Measurements from ENCODE around the gene ACTN3.
"Not testable (repeated sequence)": the region's sequence is repeated elsewhere in the genome, so short reads cannot be mapped to it uniquely, and the experiment has no call there.

The ACTN3 gene

DNA sequence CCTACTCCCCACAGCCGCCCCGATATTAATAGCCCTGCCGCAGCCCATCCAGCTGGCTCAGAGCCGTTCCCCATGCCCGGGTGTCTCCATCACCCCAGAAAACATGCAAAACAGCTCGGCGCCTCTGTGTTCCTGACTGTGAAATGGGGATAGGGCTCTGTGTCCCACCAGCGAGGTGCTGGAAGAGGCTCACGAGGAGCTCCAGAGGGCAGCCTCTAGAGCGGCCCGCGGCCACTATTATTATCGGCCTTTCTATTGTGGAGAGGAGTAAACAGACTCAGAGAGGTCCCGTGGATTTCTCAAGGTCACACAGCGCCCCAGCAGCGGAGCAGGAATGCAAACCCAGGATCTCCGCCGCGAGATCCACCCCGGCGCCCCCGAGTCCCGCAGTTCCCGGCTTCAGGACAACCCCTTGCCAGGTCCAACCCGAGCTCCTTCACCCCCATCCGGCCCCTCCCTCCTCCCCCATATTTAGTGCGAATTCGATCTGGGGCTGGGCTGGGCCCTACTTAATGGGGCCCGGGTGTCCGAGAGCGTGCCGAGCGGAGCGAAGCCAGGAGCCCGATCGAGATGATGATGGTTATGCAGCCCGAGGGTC lies at the start of gene ACTN3:
Gene ACTN3, plus strand, starts transcription at position 536 of the 598 bp plus-strand sequence. Its CDS starts 35 bp downstream, at position 571.
- ATAC-seq, result no peak

DNA sequence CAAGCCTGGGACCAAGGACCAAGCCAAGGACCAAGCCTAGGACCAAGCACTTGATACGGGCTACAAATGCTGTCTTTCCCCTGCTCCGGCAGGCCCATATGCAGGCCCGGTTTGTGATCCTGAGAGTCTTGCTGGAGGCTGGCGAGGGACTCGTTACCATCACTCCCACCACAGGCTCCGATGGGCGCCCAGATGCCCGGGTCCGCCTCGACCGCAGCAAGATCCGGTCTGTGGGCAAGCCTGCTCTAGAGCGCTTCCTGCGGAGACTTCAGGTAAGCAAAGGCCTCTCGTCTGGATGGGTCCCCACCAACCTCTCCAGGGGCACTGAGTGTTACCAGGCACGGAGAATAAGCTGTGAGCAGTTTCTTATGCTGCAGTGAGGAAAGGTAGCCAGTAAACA lies 49.5 kb upstream of the ACTN3 start:
- no peak for ATAC-seq

DNA sequence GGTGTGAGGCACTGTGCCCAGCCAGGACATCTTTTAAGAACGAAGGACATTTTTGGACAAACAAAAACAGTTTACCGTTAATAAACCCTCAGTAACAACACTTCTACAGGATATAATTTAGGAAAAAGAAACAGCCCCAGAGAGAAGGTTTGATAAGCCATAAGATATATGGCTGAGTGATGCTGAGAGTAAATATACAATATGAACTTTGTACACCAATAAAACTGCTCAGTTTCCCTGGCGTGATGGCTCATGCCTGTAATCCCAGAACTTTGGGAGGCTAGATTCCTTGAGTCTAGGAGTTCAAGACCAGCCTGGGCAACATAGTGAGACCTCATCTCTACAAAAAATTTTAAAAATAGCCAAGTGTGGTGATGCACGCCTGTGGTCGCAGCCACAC lies 48.2 kb upstream of the ACTN3 start:
- ATAC-seq, result no peak

DNA sequence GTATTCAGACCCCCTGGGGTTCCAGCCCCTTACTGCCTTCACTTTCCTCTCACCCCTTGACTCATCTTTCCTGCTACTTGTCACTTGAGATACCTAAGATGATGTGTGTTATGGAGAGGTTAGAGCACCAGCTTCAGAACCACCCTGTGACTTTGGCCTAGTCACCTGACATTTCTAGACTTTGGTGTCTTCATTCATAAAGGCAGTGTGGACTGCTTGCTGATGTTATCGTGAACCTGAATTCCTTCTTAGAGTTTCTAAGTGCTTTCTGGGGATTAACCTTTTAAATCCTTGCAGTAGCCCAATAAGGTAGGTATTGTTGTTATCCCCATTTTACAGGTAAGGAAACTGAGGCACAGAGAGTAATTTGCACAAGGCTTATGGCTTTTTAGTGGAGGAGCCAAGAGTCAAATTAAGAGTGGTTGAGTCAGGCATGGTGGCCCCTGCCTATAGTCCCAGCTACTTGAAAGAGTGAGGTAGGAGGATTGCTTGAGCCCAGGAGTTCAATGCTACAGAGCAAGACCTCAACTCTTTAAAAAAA lies 41.4 kb upstream of the ACTN3 start:
- no peak for ATAC-seq

DNA sequence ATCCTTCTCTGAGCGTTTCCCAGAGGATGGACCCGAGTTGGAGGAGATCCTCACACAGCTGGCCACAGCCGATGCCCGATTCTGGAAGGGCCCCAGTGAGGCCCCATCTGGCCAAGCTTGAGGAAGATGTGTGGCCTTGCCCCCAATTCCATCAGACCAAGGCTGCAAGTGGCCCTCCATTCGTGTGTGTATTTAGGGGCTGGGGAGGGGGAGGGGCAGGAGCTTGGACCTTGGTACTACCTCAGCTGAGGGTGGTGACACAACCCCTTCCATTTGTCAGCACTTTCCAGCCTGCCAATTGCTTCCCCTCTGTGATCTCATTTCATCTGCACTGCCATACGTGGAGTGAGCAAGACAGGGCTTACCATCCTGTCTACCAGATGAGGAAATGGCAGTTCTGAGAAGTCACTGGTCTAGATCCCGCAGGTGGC lies 37.6 kb upstream of the ACTN3 start:
- no peak for ATAC-seq

DNA sequence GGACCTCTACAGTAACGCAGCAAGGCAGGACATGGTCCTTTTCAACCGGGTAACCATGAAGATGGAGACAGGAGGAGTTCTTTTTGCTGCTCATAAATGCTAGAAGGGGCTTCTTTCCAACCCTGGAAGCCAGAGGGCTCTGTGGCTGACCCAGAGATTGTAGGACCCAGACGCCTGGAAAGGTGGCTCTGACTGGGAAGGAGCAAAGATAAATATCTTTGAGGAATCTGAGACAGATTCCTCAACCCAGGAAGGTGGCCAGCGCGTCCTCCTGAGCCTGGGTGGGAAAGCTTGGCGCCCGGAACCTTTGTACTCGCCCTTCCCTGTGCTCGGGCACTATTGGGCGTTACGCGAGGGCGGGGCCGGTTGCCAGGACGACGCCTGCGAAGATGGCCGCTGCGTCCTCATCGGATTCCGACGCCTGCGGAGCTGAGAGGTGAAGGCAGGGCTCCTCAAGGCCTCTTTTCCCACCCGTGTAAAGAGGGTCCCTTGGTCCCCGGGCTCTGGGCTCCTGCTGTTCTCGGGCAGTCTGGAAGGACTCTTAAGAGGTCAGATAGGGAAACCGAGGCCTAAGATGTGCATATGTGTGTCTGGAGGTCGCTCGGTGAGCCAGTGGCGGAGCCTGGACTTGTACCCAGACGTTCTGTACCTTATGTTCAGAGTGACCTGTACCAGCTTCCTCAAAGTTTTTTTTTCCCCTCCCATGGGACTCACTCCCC lies 36.3 kb upstream of the ACTN3 start, which contains the start of gene BBS1:
Gene BBS1, plus strand, starts transcription at position 365 of the 719 bp plus-strand sequence. Its CDS starts 25 bp downstream, at position 390.
- ATAC-seq, result peak; percentile 97

DNA sequence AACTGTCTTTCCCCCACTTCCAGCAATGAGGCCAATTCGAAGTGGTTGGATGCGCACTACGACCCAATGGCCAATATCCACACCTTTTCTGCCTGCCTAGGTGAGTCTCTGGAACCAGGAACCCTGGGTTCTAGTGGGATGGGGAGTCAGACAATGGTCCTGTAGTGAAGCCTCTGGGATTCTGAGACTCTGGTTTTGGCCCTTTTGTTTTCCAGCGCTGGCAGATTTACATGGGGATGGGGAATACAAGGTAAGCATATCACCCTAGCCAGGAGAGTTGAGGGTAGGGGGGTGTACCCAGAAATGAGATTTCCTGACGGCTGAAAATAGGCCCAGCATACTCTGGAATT lies 35.7 kb upstream of the ACTN3 start:
- no peak for ATAC-seq

DNA sequence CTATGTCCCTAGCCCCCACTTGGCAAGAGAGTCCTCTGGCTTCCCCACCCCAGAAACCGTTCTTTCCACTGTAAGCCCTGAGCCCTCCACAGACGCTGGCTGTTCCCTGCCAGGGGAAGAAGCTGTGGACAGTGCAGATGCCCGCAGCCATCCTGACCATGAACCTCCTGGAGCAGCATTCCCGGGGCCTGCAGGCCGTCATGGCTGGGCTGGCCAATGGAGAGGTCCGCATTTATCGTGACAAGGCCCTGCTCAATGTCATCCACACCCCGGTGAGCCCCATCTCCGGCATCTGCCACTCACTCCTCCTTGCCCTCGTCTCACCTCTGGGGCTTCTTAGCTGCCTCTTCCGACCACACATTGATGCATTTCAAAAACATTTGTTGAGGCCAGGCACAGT lies 23.1 kb upstream of the ACTN3 start:
- ATAC-seq, result no peak

DNA sequence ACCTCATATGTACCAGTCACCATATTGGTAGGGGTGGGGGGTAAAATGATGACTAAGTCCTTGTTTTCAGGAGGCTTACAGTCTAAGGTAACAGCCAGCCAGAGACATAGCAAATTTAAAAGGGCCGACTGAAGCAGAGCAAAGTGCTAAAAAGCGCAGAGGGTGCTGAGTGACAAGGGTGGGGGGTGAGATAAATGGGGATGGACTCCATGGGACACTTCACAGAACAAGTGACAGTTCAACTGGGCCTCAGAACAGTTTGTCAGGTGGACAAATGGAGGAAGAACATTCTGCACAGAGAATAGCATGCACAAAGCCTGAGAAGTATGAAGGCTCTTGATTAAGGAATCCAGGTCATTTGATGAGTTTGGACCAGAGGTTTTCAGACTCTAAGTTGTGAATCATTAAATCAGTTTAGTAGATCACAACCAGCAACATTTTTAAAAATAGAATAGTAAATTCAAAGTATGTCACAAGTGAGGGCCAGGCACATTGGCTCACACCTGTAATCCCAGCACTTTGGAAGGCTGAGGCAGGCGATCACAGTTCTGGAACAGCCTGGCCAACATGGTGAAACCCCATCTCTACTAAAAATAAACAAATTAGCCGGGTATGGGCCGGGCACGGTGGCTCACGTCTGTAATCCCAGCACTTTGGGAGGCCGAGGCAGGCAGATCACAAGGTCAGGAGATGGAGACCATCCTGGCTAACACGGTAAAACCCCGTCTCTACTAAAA lies 22.2 kb upstream of the ACTN3 start:
- ATAC-seq, result no peak

DNA sequence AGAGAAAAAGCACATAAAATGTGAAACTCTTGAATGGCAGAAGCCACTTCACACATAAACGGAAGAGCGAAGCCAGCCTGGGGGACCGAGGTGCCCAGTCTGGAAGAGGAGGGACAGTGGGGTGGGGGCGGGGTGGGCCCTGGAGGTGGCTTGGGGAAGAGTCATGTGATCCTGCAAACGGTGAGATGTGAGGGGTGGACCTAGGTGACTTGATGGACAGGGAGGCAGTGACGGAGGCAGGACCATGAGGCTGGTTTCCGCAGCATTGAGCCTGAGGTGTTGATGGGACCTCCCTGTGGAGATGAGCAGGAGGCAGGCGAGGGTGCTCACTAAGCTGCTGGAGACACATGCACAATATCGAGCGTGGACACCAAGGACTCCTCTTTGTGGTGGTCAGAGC lies 17.6 kb upstream of the ACTN3 start:
- no peak for ATAC-seq

DNA sequence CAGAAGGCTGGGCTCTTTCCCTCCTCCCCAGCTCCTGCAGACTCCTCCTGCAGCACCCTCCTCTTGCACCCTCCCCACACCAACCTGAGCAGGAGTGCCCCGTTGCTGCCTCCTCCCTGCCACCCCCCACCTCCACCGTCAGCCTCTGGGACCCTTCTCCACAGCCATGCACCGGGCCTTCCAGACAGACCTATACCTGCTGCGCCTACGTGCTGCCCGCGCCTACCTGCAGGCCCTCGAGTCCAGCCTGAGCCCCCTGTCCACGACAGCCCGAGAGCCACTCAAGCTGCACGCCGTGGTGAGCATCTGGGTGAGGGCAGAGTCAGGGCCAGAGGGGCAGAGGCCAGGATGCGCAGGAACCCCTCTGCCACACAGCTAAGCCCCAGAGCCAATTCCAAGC lies 17.0 kb upstream of the ACTN3 start:
- ATAC-seq, result no peak

DNA sequence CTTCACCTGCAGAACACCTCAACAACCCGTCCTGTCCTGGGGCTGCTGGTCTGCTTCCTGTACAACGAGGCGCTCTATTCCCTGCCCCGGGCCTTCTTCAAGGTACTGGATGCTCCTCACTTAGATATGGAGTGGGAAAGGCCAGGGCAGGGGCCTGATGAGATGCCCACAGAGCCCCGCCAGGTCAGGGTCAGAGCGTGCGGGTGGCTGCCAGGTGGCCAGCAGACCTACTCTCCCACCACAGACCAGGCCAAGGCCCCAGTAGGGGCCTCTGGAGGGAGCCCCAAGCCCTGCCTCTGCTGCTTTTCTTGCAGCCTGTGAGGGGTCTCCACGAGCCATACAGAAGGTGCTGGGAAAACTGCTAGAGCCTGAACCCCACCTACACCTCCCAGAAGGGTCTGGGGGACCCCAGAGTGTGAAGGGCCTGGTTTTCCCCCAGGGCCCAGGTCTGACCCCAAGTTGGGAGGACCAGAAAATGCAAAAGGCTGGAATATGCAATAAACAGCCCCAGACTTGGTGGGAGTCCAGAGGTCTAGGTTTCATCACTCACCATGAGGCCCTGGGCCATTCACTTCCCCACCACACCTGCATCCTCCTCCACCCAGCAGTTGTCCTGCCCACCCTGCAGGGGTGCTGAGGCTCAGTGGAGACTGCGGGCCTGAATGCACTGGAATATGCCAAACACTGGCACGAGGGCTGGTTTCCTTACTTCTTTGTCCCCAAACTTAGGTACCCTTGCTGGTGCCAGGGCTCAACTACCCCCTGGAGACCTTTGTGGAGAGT lies 15.6 kb upstream of the ACTN3 start:
- ATAC-seq, result no peak

DNA sequence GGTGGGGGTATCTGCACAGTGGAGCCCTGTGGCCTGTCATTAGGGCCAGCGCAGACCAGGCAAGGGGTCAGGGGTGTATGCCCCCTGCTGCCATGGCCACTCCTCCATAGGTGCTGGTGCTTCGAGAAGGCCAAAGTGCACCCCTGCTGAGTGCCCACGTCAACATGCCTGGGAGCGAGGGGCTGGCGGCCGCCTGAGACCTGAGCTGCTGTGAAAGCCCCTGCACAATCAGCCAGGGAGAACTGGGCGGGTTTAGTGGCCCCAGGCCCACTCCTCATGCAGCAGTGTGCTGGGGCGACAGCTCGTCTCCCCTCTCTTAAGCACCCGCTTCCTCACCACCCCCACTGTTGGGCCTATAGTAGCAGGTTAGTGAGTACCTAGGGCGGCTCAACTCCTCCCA lies 14.9 kb upstream of the ACTN3 start:
- ATAC-seq, result no peak

DNA sequence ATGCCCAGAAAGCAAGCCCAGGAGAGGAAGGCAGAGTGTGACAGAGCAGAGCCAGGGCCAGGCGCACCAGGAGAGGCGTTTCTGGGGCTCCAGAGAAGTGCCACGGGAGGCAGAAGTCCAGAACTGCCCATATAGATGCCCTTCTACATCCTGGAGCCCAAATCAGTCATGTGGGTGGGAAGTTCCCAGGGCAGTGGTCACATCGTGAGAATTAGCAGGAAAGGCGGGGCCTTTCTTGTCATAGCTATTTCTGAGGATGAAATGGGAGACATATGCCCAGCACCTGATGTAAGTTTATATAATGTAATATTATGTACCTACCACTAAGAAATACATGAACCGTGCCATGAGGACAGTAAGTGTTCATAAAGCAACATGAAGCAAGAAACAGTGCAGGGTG lies 13.9 kb upstream of the ACTN3 start:
- ATAC-seq, result no peak

DNA sequence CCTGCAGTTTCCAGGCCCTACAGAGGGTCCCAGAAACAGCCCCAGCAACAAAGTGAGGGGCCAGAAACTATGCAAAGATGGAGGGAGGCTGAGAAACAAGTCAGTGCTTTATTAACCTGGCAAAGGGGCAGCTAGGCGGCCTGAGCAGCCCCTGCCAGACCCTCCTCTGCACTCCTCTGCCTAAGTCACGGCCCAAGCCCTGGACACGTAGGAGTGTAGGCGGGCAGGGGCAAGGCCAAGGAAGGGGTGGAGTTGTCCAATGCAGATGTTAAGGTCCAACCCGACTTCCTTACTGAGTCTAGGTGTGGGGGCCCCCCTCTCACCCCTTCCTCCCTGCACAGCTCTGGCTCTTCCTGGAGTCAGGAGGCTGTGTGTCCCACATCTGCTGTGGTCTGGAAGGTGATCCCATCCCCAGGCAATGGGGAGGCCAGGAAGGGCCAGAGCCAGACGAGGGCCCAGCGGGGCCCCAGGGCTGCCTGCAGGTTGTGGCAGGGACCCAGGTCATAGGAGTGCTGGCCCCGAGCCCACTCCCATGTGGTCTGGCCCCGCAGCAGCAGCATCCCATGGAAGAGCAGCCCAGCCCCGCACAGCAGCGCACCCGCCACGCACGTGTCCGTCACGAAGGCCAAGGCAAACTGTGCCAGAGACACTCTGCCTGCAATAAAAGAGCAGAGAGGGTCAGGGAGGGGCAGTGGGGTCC lies 7.4 kb upstream of the ACTN3 start:
- ATAC-seq, result no peak

DNA sequence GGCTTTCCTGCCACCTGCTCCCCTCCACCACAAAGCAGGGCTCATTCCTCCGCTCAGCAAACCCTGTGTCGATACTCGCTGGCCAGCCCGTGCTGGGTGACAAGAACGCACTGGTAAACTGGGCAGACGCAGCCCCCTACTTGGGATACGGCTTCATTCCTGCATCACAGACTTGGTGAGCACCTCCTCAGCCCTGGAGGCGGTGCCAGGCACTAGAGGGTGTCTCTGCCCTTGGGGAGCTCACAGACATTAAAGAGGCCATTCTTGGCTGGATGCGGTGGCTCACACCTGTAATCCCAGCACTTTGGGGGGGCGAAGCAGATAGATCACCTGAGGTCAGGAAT lies 6.9 kb upstream of the ACTN3 start:
- no peak for ATAC-seq

DNA sequence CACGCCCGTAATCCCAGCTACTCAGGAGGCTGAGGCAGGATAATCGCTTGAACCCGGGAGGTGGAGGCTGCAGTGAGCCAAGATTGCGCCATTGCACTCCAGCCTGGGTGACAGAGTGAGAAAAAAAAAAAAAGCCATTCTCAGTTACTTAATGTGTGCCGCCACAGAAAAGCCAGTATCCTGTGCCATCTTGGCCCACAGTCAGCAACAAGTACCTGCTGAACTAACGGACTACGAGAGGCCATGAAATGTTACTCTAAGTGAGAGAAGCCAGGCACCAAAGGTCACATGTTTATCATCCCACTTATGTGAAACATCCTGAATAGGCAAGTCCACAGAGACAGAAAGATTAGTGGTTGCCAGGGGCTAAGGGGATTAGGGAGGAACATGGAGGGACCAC lies 6.1 kb upstream of the ACTN3 start:
- ATAC-seq, result not testable (repeated sequence)

DNA sequence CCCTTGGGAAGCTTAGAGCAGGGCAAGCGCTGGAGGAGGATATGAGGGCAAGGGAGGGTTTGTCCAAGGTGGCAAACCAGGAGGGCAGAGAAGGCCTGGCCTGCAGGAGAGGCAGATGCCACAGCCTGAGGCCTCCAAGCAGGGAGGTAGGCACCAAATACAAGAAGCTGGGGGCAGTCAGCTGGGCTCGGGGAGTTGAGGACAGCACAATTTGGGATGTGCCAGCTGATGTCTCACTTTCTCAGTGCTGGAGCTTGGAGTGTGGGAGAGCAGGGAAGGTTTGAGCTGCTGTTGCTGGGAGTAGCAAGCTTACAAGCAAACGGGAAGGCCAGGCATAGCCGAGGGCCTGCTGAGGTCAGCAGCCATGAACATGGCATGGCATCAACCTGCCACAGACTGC lies 4.8 kb upstream of the ACTN3 start:
- no peak for ATAC-seq

DNA sequence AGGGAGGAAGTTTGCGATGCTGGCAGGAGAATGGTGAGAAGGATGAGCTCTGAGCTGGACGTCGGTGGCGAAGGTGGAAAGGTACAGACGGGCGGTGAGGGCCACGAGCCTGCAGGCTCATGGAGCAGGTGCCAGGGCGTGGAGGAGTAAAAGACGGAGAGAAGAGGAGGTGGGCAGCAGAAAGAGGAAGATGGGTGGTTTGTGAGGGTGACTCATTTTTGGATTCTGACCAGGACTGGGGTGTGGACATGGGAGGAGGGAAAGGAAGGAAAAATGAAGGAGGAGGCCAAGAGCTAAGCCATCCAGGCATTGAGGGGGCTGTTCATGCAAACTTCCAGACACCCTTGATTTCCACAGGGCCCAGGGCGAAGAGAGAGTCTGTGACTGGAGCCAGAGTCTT lies 4.3 kb upstream of the ACTN3 start:
- no peak for ATAC-seq

DNA sequence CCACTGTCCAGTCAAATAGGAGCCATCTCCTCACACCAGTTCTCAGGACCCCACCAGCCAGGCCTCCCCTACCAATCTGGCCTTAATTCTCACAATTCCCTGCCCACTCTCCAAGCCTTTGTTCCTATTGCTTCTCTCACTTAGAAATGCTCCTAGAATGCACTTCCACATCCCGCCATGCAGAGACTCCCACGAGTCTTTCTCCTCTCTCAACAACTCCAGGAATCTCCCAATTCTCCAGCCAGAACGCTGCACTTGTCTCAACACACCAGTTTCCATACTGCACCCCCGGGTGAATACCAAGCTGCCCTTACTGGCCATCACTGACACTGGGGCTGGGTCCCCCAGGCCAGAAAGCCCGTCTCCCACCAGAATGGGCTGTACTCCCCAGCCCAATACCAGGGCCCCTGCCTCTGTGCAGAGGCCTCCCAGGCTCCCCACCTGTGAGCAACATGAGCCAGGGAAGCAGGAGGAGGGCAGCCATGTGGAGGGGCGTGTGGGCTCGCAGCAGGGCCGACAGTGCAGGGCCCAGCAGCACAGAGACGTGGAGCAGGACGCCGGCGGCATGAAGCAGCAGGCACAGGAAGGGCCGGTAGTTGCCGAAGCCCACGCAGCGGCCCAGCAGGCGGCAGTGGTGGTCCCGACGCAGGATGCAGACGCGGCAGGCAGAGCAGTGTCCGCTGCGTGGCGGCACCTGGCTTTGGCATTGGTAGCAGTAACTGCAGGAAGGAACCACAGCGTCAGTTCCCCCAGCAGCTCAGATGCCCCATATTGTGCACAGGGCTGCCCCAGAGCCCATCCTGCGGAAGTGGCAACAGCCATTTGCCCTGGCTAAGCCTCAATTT lies 3.2 kb upstream of the ACTN3 start:
- peak; percentile 9 to 11 for ATAC-seq

DNA sequence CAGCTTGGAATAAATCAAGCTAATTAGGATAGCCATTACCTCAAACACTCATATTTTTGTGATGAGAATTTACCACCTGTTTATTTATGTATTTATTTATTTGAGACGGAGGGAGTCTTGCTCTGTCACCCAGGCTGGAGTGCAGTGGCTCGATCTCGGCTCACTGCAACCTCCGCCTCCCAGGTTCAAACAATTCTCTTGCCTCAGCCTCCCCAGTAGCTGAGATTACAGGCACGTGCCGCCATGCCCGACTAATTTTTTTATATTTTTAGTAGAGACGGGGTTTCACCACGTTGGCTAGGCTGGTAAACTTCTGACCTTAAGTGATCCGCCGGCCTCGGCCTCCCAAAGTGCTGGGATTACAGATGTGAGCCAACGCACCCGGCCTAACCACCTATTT lies 1.8 kb upstream of the ACTN3 start:
- not testable (repeated sequence) for ATAC-seq

All from activated CD4-positive, CD25-positive, alpha-beta regulatory T cell treated with anti-CD3 and anti-CD28 coated beads, Interleukin-2, amount 50 U/mL, for 24 hours (primary cell).